NCI-H1105 treated with DMSO at 0.1 percent for 48 hours (cell line): ENCODE data around the gene NDUFAF3.
"Not testable (repeated sequence)": the region's sequence is repeated elsewhere in the genome, so short reads cannot be mapped to it uniquely, and the experiment has no call there.

ENCODE experiments used
- DNase-seq: peaks from one replicate; lab custom pipeline; 2025; lab: John Stamatoyannopoulos, UW

The NDUFAF3 gene

GRCh38 chr3:48999085-48999858, 22.6 kb upstream of the NDUFAF3 start:
- no peak for DNase-seq

GRCh38 chr3:49001155-49001554, 20.8 kb upstream of the NDUFAF3 start:
- DNase-seq = no peak

- DNase-seq = no peak
These were observed 17.3 kb upstream of the NDUFAF3 start for GRCh38 chr3:49004352-49005302.

- no peak for DNase-seq
These were observed 16.6 kb upstream of the NDUFAF3 start for GRCh38 chr3:49005303-49005680.

GRCh38 chr3:49005998-49006397, 15.9 kb upstream of the NDUFAF3 start:
- no peak for DNase-seq

- DNase-seq = no peak
These were observed 15.4 kb upstream of the NDUFAF3 start for GRCh38 chr3:49006408-49007067.

GRCh38 chr3:49007068-49007770, 14.7 kb upstream of the NDUFAF3 start, which contains the start of gene WDR6:
TSS of gene WDR6 (plus strand) at chr3:49007391. CDS start at chr3:49007432, 41 bp downstream.
- peak; percentile 91 for DNase-seq

GRCh38 chr3:49007771-49008528, 14.0 kb upstream of the NDUFAF3 start:
- peak; percentile 26 for DNase-seq

- not testable (repeated sequence) for DNase-seq
These were observed 13.3 kb upstream of the NDUFAF3 start for GRCh38 chr3:49008627-49009026.

- no peak for DNase-seq
These were observed 12.5 kb upstream of the NDUFAF3 start for GRCh38 chr3:49009396-49009795.

- no peak for DNase-seq
These were observed 9.4 kb upstream of the NDUFAF3 start for GRCh38 chr3:49012441-49013017.

- DNase-seq = no peak
These were observed 8.7 kb upstream of the NDUFAF3 start for GRCh38 chr3:49013113-49013737.

- peak; percentile 8 for DNase-seq
These were observed 7.9 kb upstream of the NDUFAF3 start for GRCh38 chr3:49013738-49014660.

- DNase-seq = no peak
These were observed 6.8 kb upstream of the NDUFAF3 start for GRCh38 chr3:49015072-49015471.

GRCh38 chr3:49015765-49016164, 6.2 kb upstream of the NDUFAF3 start:
- DNase-seq = no peak

GRCh38 chr3:49016414-49017228, 5.3 kb upstream of the NDUFAF3 start:
- no peak for DNase-seq

GRCh38 chr3:49017229-49017970, 4.5 kb upstream of the NDUFAF3 start:
- DNase-seq = no peak
